Kidney (tissue), 14 donors: Measurements from ENCODE around the gene PRKAA2. TPM values are rescaled to one million over a fixed set of nuclear protein-coding genes. Genes with fewer than 3 reads are reported as not detected.

Source experiments
- DNase-seq, 5 donors: peaks; one replicate each; pipeline ENCODE4 v3.0.0-alpha.2; 2013 to 2020
- FAIRE-seq: peaks from 2 replicates; lab custom pipeline; 2012; peaks lifted over from hg19 to GRCh38; lab: Jason Lieb, UNC
- H3K27ac ChIP-seq, 2 donors: one replicate each; pipeline ENCODE4 v1.7.0; 2013; ENCODE audit warnings: low read depth in 2 of 2, low read length in 2 of 2, inconsistent platforms in 1 of 2
- H3K27me3 ChIP-seq: one replicate; pipeline ENCODE4 v1.7.1; 2013; ENCODE audit warnings: low read length, inconsistent platforms; ENCODE audit not compliant: control insufficient read depth, insufficient read depth
- H3K36me3 ChIP-seq, 3 donors: one replicate each; pipeline versions ENCODE4 v1.7.0 to v1.7.1; 2013; ENCODE audit warnings: low read length in 3 of 3, control low read depth in 1 of 3, inconsistent platforms in 1 of 3; ENCODE audit not compliant: insufficient read depth in 3 of 3, control insufficient read depth in 2 of 3
- H3K4me1 ChIP-seq, 3 donors: one replicate each; pipeline versions ENCODE4 v1.7.0 to v1.7.1; 2013; ENCODE audit warnings: low read length in 3 of 3, inconsistent platforms in 1 of 3, low read depth in 1 of 3; ENCODE audit not compliant: control insufficient read depth in 2 of 3, insufficient read depth in 2 of 3
- H3K4me3 ChIP-seq, 3 donors: one replicate each; pipeline versions ENCODE4 v1.7.0 to v1.8.1; 2013; ENCODE audit warnings: low read length in 3 of 3, control low read depth in 1 of 3, inconsistent platforms in 1 of 3
- H3K9ac ChIP-seq, 3 donors: one replicate each; pipeline versions ENCODE4 v1.7.0 to v1.7.1; 2013; ENCODE audit warnings: low read length in 3 of 3, control low read depth in 1 of 3, inconsistent platforms in 1 of 3
- H3K9me3 ChIP-seq, 3 donors: one replicate each; pipeline versions ENCODE4 v1.7.0 to v1.7.1; 2013; ENCODE audit warnings: low read length in 3 of 3, control low read depth in 1 of 3, inconsistent platforms in 1 of 3; ENCODE audit not compliant: control insufficient read depth in 2 of 3, insufficient read depth in 1 of 3
- CTCF ChIP-seq: IDR thresholded peaks from 3 replicates; pipeline ENCODE4 v1.5.1; 2012; ENCODE audit warnings: mild to moderate bottlenecking, moderate library complexity, borderline replicate concordance; ENCODE audit not compliant: insufficient read depth; ENCODE audit errors: extremely low read depth
- intact Hi-C: fragments of 100-400 bp; cut with DNase I; formaldehyde crosslinking; loops from one replicate; pipeline ENCODE4 v1.11.1; 2022
- polyA plus RNA-seq: library from polyadenylated mRNA; stranded (reverse); fragments of 350-450 nt; fragmentation: Illumina TruSeq; extraction: RNeasy Lipid Tissue Mini Kit (QIAGEN cat#74804); gene quantifications from one replicate; pipeline ENCODE4 v1.2.3, GENCODE V29; 2014; ENCODE audit warnings: low read depth, low replicate concordance; ENCODE audit not compliant: insufficient read depth
- total RNA-seq: library from RNA; stranded (reverse); fragmentation: NEBNext Ultra II Directional; extraction: Animal tissue kit (Norgen Biotek cat#: 25700); gene quantifications from one replicate; pipeline ENCODE4 v1.2.1, GENCODE V29; 2021
- donor health status: control.
- donor health status: control.
- donor health status: control.
- donor health status: control.
- donor health status: control.
- donor health status: DM: yes; HTN: yes; CAD: no.
- donor health status: Normal renal cell carcinoma (clear cell type).

Gene PRKAA2
- total and polyA plus RNA-seq, 2 donors from 2014 or later: 7.0 to 11.6 TPM

- Histone ChIP-seq H3K4me3 (peak overlapping the region in 2 of 3 donors; percentile 40 to 85), H3K4me1 (peaks cover 3 to 17% (median 5%) of the 10 kb centered on the region in 3 donors), H3K9me3 (no peaks in the 10 kb centered on the region), H3K27ac (peak overlapping the region; percentile 2 to 34), H3K9ac (peak overlapping the region in 1 of 3 donors; percentile 86), H3K27me3 (peaks cover 4% of the 10 kb centered on the region), H3K36me3 (no peaks in the 10 kb centered on the region)
- TF ChIP-seq CTCF: no peak
- FAIRE-seq (no peak), DNase-seq (peak in 1 of 5 donors; percentile 16)
- intact Hi-C loops: no loop called here
These were observed 2.0 kb downstream of the PRKAA2 start for GRCh38 chr1:56647106-56647505.

- Histone ChIP-seq H3K27me3 (peaks cover 4% of the 10 kb centered on the region), H3K9me3 (no peaks in the 10 kb centered on the region), H3K4me1 (peaks cover 3 to 13% (median 5%) of the 10 kb centered on the region in 3 donors), H3K36me3 (no peaks in the 10 kb centered on the region), H3K4me3 (no peak overlapping the region), H3K27ac (no peak overlapping the region), H3K9ac (no peak overlapping the region)
- no peak for TF ChIP-seq CTCF
- FAIRE-seq (no peak), DNase-seq (no peak)
- intact Hi-C loops: no loop called here
These were observed 3.4 kb downstream of the PRKAA2 start for GRCh38 chr1:56648546-56648945.

GRCh38 chr1:56654126-56654923 lies 9.2 kb downstream of the PRKAA2 start:
- no peak for TF ChIP-seq CTCF
- DNase-seq (no peak), FAIRE-seq (no peak)
- Histone ChIP-seq H3K36me3 (peaks cover 0 to 3% (median 0%) of the 10 kb centered on the region in 3 donors), H3K4me1 (peaks cover 0 to 6% (median 0%) of the 10 kb centered on the region in 3 donors), H3K27me3 (no peaks in the 10 kb centered on the region), H3K4me3 (no peak overlapping the region), H3K9ac (no peak overlapping the region), H3K27ac (no peak overlapping the region), H3K9me3 (peaks cover 0 to 14% (median 2%) of the 10 kb centered on the region in 3 donors)
- intact Hi-C loops: no loop called here
